Psoas muscle (tissue), 8 donors: ENCODE measurements around the gene MSANTD2. TPM values are rescaled to one million over a fixed set of nuclear protein-coding genes. Genes with fewer than 3 reads are reported as not detected.
A peak's percentile ranks its signal among the peaks of the same experiment; 100 is the strongest.

Experiments
- ATAC-seq, 4 donors: fragments of 200-7000 bp; cut with Tn5 transposase; one replicate each; pipeline ENCODE4 v1.9.1; 2020; ENCODE audit warnings: moderate library complexity in 3 of 4, mild to moderate bottlenecking in 2 of 4
- DNase-seq, 2 donors: peaks; one replicate each; pipeline ENCODE4 v3.0.0-alpha.2; 2020
- H3K27ac ChIP-seq: fragments of 200-600 bp; one replicate; pipeline ENCODE4 v1.8.0; 2022
- H3K27me3 ChIP-seq, 3 donors: fragments of 200-600 bp in 1 of 3; one replicate each; pipeline versions ENCODE4 v1.6.1 to v1.8.0; 2013 to 2022; ENCODE audit warnings: low read length in 2 of 3, mild to moderate bottlenecking in 2 of 3, moderate library complexity in 1 of 3; ENCODE audit not compliant: insufficient read depth in 3 of 3
- H3K36me3 ChIP-seq, 2 donors: fragments of 200-600 bp in 1 of 2; one replicate each; pipeline versions ENCODE4 v1.6.1 to v1.8.0; 2013 to 2022; ENCODE audit warnings: low read depth in 1 of 2, mild to moderate bottlenecking in 1 of 2, moderate library complexity in 1 of 2; ENCODE audit not compliant: insufficient read depth in 1 of 2
- H3K4me1 ChIP-seq: fragments of 200-600 bp; one replicate; pipeline ENCODE4 v1.8.0; 2022
- H3K4me3 ChIP-seq: fragments of 200-600 bp; one replicate; pipeline ENCODE4 v1.8.0; 2022; ENCODE audit warnings: mild to moderate bottlenecking
- H3K9me3 ChIP-seq: fragments of 200-600 bp; one replicate; pipeline ENCODE4 v1.8.0; 2022
- WGBS, 3 donors: extraction: QIAGEN DNeasy Blood & Tissue Kit; methylation state at CpG; one replicate each; pipeline versions ENCODE4 v1.1.6 to v1.1.7; 2013; 5-methylcytosine and 5-hydroxymethylcytosine counted together
- intact Hi-C, 2 donors: fragments of 100-400 bp; cut with DNase I; formaldehyde crosslinking; loops; one replicate each; pipeline versions ENCODE4 v1.11.0 to v1.14.2; 2022
- polyA plus RNA-seq, 3 donors: library from polyadenylated mRNA; stranded (reverse); fragments of 200-250 nt; gene quantifications; one replicate each; pipeline ENCODE4 v1.2.3, GENCODE V29; 2013
- total RNA-seq, 4 donors: library from RNA; stranded (reverse); fragmentation: NEBNext Ultra II Directional in 2 of 4; extraction: Animal tissue kit (Norgen Biotek cat#: 25700) in 2 of 4; gene quantifications; one replicate each; pipeline versions ENCODE4 v1.2.1 to v1.2.4, GENCODE V29; 2021 to 2023
- TF ChIP-seq, protein P1 (sequence below): fragments of 200-600 bp; IDR thresholded peaks from one replicate; pipeline ENCODE4 v1.8.0; 2022; ENCODE audit warnings: antibody characterized with exemption
- donor health status: healthy with polysubstance abuse.
- donor health status: DM: no; HTN: no; CAD: no; lungs with moderate emphysema.
- donor health status: Bipolar disorder and iron deficiency.
- donor health status: healthy.
- donor health status: DM: yes; HTN: yes; CAD: no.
- donor health status: DM: no; HTN: no; CAD: no.
- donor health status: DM: no; HTN: no; CAD: no.
- donor health status: DM: yes; HTN: yes; CAD: no.

The MSANTD2 gene
- total and polyA plus RNA-seq, 7 donors, result 2.8 to 5.4 (median 4.0) TPM

DNA sequence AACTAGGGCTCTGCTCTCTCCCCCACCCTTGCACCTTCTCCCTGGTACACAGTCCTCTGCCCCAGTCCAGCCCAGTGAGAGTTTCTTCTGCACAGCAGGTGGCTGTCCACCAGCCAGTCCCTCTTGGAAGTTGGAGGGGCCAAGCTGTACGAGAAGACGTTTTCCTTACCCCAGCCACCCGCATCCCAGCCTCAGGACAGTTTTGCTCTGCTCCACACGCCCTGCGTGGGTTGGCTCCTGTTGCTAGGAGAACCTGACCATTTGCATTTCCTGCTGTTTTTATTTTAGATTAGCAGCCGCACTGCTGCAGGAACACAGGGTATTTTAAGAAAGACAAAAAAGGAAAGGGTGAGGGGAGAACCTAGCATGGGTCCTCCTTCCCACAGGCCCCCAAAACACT lies 78.0 kb downstream of the MSANTD2 start:
- H3K27me3 ChIP-seq, result peaks cover 0 to 70% (median 9%) of the 10 kb centered on the region in 3 donors
- TF ChIP-seq, protein P1, sequence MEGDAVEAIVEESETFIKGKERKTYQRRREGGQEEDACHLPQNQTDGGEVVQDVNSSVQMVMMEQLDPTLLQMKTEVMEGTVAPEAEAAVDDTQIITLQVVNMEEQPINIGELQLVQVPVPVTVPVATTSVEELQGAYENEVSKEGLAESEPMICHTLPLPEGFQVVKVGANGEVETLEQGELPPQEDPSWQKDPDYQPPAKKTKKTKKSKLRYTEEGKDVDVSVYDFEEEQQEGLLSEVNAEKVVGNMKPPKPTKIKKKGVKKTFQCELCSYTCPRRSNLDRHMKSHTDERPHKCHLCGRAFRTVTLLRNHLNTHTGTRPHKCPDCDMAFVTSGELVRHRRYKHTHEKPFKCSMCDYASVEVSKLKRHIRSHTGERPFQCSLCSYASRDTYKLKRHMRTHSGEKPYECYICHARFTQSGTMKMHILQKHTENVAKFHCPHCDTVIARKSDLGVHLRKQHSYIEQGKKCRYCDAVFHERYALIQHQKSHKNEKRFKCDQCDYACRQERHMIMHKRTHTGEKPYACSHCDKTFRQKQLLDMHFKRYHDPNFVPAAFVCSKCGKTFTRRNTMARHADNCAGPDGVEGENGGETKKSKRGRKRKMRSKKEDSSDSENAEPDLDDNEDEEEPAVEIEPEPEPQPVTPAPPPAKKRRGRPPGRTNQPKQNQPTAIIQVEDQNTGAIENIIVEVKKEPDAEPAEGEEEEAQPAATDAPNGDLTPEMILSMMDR, result no peak
- no peak overlapping the region for H3K4me3 ChIP-seq
- H3K4me1 ChIP-seq, result no peaks in the 10 kb centered on the region
- WGBS, 3 donors, result 39 to 44% (median 42%) methylated on average over 6 of the region's 6 CpGs
- H3K9me3 ChIP-seq, result no peaks in the 10 kb centered on the region
- DNase-seq (no peak), ATAC-seq (no peak)
- no peaks in the 10 kb centered on the region for H3K36me3 ChIP-seq
- no peak overlapping the region for H3K27ac ChIP-seq
- intact Hi-C loops, result loop anchor here in 1 of 2 donors (5.0 kb wide), 1 partner anchor 45 kb away; no protein-coding TSS in a partner anchor

DNA sequence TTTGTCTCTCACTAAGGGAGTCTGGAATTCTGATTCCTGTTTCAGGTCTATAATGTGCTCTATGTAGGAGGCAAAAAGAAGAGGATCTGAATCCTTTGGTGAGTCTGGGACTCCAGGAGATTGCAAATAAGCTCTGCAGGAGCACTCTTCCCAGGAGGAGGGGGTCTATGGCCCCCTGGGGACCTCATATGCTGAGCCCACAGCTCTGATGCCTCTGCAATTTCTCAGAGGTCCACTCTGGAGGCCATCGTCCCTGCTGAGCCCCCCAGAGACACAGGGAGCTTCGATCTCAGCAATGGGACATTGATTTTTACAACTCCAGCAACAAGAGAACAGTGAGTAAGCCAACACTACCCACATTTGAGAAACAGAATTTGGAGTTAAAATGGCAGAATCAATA lies 80.7 kb downstream of the MSANTD2 start:
- TF ChIP-seq, protein P1, result no peak
- H3K27ac ChIP-seq, result no peak overlapping the region
- no peak for DNase-seq
- no peaks in the 10 kb centered on the region for H3K4me1 ChIP-seq
- H3K27me3 ChIP-seq, result peaks cover 0 to 77% (median 4%) of the 10 kb centered on the region in 3 donors
- ATAC-seq, result no peak
- intact Hi-C loops, result no loop called here
- H3K36me3 ChIP-seq, result no peaks in the 10 kb centered on the region
- H3K9me3 ChIP-seq, result no peaks in the 10 kb centered on the region
- 53 to 71% (median 64%) methylated on average over 2 of the region's 2 CpGs for WGBS, 3 donors
- H3K4me3 ChIP-seq, result no peak overlapping the region

DNA sequence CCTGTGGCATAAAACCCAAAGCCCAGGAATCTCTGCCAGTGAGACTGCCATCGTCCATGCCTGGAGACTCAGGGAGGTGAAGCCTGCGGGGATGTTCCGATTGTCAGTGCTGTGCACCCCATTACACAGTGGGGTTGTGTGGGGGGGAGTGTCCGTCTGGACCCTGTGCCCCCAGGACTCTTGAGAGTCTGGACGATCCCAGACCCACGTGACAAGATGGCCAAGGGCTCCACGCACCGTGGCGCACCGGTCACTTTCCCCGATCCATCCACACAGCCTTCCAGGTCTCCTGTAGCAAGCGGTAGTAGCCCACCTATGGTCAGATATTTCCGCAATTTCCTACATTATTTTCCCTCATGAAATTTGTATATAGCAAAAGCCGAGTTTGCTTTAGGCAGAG lies 81.4 kb downstream of the MSANTD2 start:
- 50 to 59% (median 52%) methylated on average over 14 of the region's 14 CpGs for WGBS, 3 donors
- DNase-seq, result no peak
- Histone ChIP-seq H3K27ac (no peak overlapping the region), H3K9me3 (no peaks in the 10 kb centered on the region), H3K27me3 (peaks cover 0 to 71% (median 4%) of the 10 kb centered on the region in 3 donors), H3K36me3 (no peaks in the 10 kb centered on the region), H3K4me3 (no peak overlapping the region), H3K4me1 (no peaks in the 10 kb centered on the region)
- intact Hi-C loops, result no loop called here
- TF ChIP-seq, protein P1, result no peak
- ATAC-seq, result no peak

DNA sequence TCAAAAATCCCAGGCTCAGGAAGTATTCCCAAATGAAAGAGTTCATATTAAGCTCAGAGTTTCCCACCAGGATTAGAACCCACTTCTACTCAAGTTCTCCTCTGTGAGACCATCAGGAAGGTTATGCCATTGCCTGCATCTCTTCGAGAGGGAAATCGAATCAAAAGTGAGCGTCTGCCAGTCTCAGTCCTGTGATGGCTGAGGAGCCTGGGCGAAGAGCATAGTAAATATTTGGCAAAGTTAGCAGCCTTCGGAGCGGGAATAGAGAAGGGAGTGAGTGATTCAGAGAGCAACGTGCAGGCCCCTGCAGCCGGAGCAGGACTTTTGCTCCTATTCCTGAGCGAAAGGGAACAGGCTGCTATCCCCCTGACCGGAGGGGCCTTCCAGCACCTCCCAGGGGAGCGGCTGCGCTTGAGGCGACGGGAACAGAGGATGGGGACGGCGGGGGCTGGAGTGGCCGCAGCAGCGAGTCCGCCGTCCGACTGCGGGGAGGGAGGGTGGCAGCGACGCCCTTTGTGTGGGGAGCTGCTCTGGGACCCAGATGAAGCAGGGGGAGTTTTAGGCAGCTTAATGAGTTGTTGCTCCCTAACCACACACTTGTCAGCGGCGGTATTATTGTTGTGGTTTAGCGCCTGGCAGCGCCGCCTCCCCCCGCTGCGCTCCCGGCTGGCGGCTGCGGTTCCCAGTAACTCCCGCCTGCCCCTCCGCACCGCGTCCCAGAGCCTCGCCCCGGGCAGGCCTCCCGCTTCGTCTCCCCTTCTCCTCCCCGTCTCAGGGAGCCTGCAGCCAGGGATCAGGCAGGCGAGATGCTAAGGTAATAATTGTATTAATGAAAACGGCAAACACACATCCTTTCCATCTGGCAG lies 82.2 kb downstream of the MSANTD2 start:
- TF ChIP-seq, protein P1, result no peak
- DNase-seq (peak; percentile 37 to 62), ATAC-seq (peak in 3 of 4 donors; percentile 19 to 63 (median 37))
- H3K27me3 ChIP-seq, result peaks cover 0 to 63% (median 3%) of the 10 kb centered on the region in 3 donors
- H3K4me3 ChIP-seq, result peak overlapping the region; percentile 61
- intact Hi-C loops, result no loop called here
- H3K9me3 ChIP-seq, result no peaks in the 10 kb centered on the region
- no peak overlapping the region for H3K27ac ChIP-seq
- H3K36me3 ChIP-seq, result no peaks in the 10 kb centered on the region
- WGBS, 3 donors, result 1% methylated on average over 41 to 45 of the region's 45 CpGs
- no peaks in the 10 kb centered on the region for H3K4me1 ChIP-seq
